ENCODE results near the gene SGK2.

Gene SGK2

DNA sequence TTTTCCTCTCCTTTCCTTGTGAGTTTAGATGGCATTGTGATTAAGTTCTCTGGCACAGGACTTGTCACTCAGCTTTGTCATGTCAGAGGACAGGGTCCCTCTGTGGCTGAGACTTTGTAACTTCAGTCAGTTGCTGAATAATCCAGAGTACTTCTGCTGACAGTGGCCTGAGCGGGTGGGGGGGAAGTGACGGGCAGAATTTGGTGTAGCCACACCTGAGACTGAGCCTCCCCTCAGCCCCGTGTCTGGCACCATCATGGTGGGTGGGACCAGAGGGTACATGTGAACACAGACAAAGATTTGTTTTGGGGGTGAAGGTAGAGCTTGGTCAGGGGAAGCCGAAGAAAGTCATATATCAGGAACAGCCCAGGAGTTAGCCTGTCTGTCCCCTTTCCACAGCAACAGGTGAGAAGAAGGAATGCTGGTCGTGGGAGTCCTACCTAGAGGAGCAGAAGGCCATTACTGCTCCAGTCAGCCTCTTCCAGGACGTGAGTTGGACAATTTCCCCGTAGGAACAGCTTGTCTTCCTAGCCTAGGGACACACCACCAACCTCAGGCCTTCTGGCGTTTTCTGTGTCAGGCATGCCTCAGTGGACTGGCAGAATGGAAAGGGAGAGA, 30.5 kb upstream of the SGK2 start:
- Histone ChIP-seq H3K79me2 (no peaks in the 10 kb centered on the region), H3K9ac (no peak overlapping the region), H3K4me3 (ENCODE audit: low read depth, low read length) (no peak overlapping the region), H2AFZ (no peak overlapping the region), H3K9me3 (ENCODE audit: control insufficient read depth, low read length) (no peaks in the 10 kb centered on the region), H3K36me3 (ENCODE audit: control insufficient read depth, insufficient read depth, low read length) (no peaks in the 10 kb centered on the region), H3K27ac (no peak overlapping the region), H3K4me1 (no peaks in the 10 kb centered on the region), H3K4me2 (ENCODE audit: low read length) (no peak overlapping the region), H3K27me3 (ENCODE audit: control insufficient read depth, insufficient read depth, low read length) (no peaks in the 10 kb centered on the region)
- TF ChIP-seq, protein P1, sequence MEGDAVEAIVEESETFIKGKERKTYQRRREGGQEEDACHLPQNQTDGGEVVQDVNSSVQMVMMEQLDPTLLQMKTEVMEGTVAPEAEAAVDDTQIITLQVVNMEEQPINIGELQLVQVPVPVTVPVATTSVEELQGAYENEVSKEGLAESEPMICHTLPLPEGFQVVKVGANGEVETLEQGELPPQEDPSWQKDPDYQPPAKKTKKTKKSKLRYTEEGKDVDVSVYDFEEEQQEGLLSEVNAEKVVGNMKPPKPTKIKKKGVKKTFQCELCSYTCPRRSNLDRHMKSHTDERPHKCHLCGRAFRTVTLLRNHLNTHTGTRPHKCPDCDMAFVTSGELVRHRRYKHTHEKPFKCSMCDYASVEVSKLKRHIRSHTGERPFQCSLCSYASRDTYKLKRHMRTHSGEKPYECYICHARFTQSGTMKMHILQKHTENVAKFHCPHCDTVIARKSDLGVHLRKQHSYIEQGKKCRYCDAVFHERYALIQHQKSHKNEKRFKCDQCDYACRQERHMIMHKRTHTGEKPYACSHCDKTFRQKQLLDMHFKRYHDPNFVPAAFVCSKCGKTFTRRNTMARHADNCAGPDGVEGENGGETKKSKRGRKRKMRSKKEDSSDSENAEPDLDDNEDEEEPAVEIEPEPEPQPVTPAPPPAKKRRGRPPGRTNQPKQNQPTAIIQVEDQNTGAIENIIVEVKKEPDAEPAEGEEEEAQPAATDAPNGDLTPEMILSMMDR (IDR thresholded peaks at IDR 0.05): no peak

- Histone ChIP-seq H3K36me3 (ENCODE audit: control insufficient read depth, insufficient read depth, low read length) (no peaks in the 10 kb centered on the region), H3K9ac (no peak overlapping the region), H3K27ac (no peak overlapping the region), H2AFZ (no peak overlapping the region), H3K9me3 (ENCODE audit: control insufficient read depth, low read length) (no peaks in the 10 kb centered on the region), H3K4me3 (ENCODE audit: low read depth, low read length) (no peak overlapping the region), H3K4me1 (no peaks in the 10 kb centered on the region), H3K4me2 (ENCODE audit: low read length) (no peak overlapping the region), H3K79me2 (no peaks in the 10 kb centered on the region), H3K27me3 (ENCODE audit: control insufficient read depth, insufficient read depth, low read length) (no peaks in the 10 kb centered on the region)
- TF ChIP-seq, protein P1 (IDR thresholded peaks at IDR 0.05): no peak
Observed at GRCh38 chr20:43529051-43529450, 29.8 kb upstream of the SGK2 start.

DNA sequence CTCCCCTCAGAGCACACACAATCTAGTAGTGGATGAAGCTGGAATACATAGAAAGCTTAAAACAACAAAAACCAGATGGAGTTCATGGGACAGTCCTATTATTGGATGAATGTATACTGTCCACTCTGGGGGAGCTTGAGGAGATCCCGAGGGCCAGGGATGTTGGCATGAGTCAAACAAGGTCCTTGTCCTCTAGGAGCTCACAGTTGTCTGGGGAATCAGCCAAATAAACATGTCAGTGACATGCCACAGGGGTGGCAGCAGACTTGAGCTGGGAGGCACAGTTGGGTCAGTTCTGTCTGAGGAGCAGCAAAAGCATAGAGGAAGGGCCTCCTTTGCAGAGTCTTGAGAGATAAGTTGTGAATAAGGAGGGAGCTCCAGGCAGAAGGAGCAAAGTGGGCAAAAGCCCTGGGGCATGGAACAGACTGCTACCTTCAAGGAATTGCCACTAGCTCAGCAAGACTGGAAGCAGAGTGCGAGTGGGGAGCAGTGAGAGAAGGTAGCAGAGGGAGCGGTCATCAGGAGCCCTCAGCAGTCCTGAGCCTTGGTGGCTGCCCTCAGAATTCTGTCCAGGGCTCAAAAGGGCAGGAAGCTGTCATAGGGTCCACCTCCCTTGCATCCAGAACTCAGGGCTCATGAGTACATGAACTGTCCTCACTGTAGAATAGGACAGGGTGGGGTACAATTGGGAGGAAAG, 29.2 kb upstream of the SGK2 start:
- H3K4me2 ChIP-seq (ENCODE audit: low read length): no peak overlapping the region
- no peaks in the 10 kb centered on the region for H3K79me2 ChIP-seq
- no peaks in the 10 kb centered on the region for H3K36me3 ChIP-seq (ENCODE audit: control insufficient read depth, insufficient read depth, low read length)
- H3K27ac ChIP-seq: no peak overlapping the region
- H3K9ac ChIP-seq: no peak overlapping the region
- H2AFZ ChIP-seq: no peak overlapping the region
- H3K27me3 ChIP-seq (ENCODE audit: control insufficient read depth, insufficient read depth, low read length): no peaks in the 10 kb centered on the region
- no peaks in the 10 kb centered on the region for H3K9me3 ChIP-seq (ENCODE audit: control insufficient read depth, low read length)
- H3K4me3 ChIP-seq (ENCODE audit: low read depth, low read length): no peak overlapping the region
- no peaks in the 10 kb centered on the region for H3K4me1 ChIP-seq
- TF ChIP-seq, protein P1 (IDR thresholded peaks at IDR 0.05): no peak

DNA sequence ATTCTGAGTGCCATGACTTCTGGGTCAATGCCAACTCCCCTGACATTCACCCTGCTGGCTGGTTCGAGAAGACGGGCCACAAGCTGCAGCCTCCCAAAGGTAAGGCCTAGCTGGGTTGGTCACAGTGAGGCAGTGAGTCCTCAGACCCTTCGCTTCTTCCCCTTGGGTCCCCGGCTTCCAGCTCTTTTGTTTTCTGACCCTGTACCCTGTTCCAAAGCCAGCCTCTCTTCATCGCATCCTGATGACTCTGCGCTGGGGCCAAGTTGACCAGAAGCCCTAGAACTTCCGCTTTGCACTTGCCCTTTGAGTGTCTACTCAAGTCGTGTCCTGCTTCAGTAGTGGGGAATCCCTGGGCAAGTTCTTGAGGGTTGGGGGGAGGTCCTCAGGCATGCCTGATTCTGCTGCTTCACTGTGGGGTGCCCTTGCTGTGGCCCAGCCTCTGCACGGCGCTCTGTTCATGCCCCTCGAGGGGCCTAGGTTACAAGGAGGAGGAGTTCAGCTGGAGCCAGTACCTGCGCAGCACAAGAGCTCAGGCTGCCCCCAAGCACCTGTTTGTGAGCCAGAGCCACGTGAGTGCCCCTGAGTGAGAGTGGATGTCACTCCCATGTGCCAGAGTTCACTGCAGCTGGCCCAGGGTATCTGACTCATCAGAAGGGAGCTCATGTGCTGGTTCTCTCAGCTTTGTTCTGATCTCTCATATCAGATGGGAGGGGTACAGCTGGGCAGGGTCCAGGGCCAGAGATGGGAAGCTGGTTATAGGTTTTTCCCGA, 28.3 kb upstream of the SGK2 start:
- Histone ChIP-seq H2AFZ (no peak overlapping the region), H3K79me2 (no peaks in the 10 kb centered on the region), H3K4me3 (ENCODE audit: low read depth, low read length) (no peak overlapping the region), H3K4me2 (ENCODE audit: low read length) (no peak overlapping the region), H3K9ac (no peak overlapping the region), H3K27me3 (ENCODE audit: control insufficient read depth, insufficient read depth, low read length) (no peaks in the 10 kb centered on the region), H3K36me3 (ENCODE audit: control insufficient read depth, insufficient read depth, low read length) (no peaks in the 10 kb centered on the region), H3K9me3 (ENCODE audit: control insufficient read depth, low read length) (no peaks in the 10 kb centered on the region), H3K27ac (no peak overlapping the region), H3K4me1 (no peaks in the 10 kb centered on the region)
- TF ChIP-seq, protein P1 (IDR thresholded peaks at IDR 0.05): no peak
